Choroid plexus epithelial cell (primary cell): ENCODE data around the gene IGHMBP2.

ENCODE experiments used
- DNase-seq: peaks from one replicate; pipeline ENCODE4 v3.0.0-alpha.2; 2010; ENCODE audit warnings: low read depth
- H3K4me3 ChIP-seq: 2 replicates; pipeline ENCODE4 v1.5.1; 2011; ENCODE audit warnings: low read depth, mild to moderate bottlenecking, control low read depth, low read length, moderate library complexity
- TF ChIP-seq, protein P1 (sequence below): conservative IDR thresholded peaks from 2 replicates; pipeline ENCODE4 v1.5.1; 2011; ENCODE audit warnings: low read depth, mild to moderate bottlenecking, control low read depth, inconsistent platforms, low read length, moderate library complexity

Gene IGHMBP2

DNA sequence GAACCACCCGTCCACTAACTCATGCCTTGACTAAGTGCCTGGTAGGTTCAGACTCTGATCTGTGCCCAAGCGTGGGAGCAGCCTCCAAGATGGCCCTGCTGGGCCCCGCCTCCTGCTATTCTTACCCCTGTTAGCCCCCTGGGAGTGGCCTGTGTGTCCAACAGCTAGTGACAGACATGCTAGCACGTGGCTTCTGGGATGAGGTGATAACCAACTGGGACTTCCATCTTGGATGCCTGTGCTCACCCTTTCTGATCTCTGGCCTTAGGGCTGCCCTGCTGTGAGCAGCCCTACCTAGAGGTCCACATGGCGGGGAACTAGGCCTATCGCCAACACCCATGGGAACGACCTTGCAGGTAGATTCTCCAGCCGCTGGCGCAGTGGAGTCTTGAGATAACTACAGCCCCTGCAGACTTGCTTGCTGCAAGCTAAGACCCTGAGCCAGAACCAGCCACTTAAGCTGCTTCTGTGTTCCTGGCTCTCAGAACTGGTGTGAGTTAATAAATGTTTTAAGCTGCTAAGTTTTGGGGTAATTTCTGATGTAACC, 2.8 kb upstream of the IGHMBP2 start:
- TF ChIP-seq, protein P1, sequence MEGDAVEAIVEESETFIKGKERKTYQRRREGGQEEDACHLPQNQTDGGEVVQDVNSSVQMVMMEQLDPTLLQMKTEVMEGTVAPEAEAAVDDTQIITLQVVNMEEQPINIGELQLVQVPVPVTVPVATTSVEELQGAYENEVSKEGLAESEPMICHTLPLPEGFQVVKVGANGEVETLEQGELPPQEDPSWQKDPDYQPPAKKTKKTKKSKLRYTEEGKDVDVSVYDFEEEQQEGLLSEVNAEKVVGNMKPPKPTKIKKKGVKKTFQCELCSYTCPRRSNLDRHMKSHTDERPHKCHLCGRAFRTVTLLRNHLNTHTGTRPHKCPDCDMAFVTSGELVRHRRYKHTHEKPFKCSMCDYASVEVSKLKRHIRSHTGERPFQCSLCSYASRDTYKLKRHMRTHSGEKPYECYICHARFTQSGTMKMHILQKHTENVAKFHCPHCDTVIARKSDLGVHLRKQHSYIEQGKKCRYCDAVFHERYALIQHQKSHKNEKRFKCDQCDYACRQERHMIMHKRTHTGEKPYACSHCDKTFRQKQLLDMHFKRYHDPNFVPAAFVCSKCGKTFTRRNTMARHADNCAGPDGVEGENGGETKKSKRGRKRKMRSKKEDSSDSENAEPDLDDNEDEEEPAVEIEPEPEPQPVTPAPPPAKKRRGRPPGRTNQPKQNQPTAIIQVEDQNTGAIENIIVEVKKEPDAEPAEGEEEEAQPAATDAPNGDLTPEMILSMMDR, result no peak
- no peak overlapping the region for H3K4me3 ChIP-seq
- DNase-seq, result no peak

DNA sequence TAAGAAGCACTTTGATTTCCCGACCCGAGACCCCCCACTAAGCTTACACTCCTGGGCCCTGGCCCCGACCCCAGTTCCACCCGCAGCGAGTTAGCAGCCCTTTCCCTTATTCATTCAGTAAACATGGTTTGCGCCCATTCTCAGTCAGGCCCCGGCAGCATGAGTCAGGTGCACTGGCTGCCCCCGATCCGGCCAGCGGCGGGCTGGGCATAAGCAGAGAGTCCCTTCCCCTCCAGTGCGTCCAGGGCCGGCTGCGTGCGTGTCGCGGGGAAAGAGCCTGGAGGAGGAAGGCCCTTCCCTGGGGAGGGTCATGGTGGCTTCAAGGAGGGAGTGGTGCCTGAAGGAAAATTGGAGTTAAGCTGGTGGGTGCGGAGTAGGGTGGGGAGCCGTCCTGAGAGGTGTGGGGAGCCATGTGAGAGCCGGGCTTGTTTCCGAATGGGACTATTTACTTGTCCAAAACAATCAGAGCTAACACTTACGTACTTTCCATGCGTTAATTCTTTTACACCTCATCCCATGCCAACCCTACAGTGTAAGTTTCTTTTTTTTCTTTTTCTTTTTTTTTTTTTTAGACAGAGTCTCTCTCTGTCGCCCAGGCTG, 657 bp downstream of the IGHMBP2 start:
- TF ChIP-seq, protein P1, result no peak
- peak; percentile 15 for DNase-seq
- H3K4me3 ChIP-seq, result peak overlapping the region; percentile 100

DNA sequence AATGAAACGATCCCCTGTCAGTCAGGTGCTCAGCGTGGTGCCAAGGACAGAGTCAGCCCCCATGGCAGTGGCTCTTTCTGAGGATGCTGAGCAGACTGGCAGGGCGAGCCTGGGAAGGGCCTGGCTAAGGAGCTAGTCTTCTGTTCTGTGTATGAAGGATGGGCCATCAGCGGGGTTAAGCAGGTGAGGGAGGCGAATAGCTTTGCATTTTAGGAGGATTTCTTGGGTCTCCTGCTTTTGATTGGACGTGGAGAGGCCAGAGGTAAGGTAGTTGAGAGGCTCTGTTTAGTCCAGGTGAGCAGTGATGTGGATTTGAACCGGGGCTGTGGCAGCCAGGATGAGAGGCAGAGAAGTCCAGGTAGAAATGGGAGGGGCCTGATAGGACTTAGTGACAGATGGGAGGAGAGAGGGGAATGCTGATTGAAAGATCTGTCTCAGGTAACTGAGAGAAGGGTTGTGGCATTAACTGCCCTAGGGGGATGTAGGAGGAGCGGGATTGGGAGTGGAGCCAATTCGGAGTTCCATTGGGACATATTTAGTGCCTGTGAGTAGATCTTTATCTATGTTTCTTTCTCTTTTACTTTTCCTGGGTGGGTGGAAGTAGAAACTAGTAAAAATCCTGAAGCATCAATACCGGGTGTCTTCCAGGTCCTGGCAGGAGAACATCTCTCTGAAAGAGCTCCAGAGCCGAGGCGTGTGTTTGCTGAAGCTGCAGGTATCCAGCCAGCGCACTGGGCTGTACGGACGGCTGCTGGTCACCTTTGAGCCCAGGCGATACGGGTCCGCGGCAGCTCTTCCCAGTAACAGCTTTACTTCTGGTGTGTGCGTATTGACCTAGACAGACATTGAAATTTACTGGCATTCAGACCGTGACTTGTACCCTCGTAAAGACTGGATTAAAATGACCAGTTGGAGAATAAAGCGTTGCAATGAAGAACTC, 2.0 kb downstream of the IGHMBP2 start:
- H3K4me3 ChIP-seq, result no peak overlapping the region
- DNase-seq, result no peak
- TF ChIP-seq, protein P1, result no peak

DNA sequence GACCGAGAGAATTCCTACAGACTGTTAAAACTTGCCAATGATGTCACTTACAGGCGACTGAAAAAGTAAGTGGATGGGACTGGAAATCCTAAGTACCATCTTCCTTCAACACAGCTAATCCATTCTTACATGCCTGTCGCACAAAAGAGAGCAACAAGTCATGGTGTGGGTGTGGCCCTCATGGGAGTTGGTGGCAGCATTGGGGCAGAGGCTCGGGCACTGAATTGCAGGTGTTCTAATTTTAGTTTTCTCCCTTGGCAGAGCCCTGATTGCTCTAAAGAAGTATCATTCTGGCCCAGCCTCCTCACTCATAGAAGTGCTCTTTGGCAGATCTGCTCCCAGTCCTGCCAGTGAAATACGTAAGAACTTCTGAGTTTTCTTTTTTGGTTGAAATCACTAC, 4.6 kb downstream of the IGHMBP2 start:
- no peak overlapping the region for H3K4me3 ChIP-seq
- TF ChIP-seq, protein P1, result no peak
- DNase-seq, result no peak

DNA sequence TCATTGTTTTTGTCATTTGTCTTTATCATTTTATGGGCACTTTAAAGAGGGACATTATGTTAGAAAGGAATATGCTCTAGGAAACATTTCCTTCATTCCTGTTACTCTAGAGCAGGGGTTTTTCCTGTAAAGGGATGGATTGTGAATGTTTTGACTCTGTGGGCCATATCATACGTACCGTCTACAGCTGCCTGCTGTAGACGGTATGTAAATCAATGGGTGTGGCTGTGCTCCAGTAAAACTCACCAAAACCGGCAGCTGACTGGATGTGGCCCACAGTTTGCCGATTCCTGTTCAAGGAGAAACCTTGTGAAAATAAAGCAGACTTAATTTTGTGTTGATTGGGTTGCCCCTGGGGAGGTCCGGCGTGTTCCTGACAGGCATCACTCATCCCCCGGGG, 7.3 kb downstream of the IGHMBP2 start:
- TF ChIP-seq, protein P1, result no peak
- no peak for DNase-seq

DNA sequence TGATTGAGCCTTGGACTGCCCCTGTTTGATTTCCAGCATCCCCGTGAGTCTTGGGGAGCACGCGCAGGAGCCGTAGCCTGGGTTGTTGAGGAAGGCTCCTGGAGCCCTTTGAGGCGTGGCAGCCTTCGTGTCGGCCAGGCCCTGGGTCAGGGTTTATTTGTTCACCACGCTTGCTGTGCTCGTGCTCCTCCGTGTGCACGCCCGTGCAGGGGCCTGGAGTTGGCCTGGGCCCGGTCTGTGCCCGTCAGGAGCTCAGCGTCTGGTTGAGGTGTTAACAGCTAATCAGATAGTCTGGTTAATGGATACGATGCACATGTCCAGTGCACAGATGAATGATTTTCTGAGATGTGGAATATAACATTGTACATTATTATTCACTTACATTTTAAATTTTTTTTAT, 8.0 kb downstream of the IGHMBP2 start:
- no peak overlapping the region for H3K4me3 ChIP-seq
- no peak for DNase-seq
- TF ChIP-seq, protein P1, result no peak

More for the DNA sequence above, 7.3 kb downstream of the IGHMBP2 start:
- H3K4me3 ChIP-seq, result no peak overlapping the region
